Activated naive CD8-positive, alpha-beta T cell treated with anti-CD3 and anti-CD28 coated beads, Interleukin-2, amount 50 U/mL, for 16 hours (primary cell): ENCODE results near the gene GABBR2.

Experiments
- DNase-seq: peaks from one replicate; pipeline ENCODE4 v3.0.0-alpha.2; 2020; ENCODE audit warnings: low read depth, low spot score

Gene GABBR2

DNA sequence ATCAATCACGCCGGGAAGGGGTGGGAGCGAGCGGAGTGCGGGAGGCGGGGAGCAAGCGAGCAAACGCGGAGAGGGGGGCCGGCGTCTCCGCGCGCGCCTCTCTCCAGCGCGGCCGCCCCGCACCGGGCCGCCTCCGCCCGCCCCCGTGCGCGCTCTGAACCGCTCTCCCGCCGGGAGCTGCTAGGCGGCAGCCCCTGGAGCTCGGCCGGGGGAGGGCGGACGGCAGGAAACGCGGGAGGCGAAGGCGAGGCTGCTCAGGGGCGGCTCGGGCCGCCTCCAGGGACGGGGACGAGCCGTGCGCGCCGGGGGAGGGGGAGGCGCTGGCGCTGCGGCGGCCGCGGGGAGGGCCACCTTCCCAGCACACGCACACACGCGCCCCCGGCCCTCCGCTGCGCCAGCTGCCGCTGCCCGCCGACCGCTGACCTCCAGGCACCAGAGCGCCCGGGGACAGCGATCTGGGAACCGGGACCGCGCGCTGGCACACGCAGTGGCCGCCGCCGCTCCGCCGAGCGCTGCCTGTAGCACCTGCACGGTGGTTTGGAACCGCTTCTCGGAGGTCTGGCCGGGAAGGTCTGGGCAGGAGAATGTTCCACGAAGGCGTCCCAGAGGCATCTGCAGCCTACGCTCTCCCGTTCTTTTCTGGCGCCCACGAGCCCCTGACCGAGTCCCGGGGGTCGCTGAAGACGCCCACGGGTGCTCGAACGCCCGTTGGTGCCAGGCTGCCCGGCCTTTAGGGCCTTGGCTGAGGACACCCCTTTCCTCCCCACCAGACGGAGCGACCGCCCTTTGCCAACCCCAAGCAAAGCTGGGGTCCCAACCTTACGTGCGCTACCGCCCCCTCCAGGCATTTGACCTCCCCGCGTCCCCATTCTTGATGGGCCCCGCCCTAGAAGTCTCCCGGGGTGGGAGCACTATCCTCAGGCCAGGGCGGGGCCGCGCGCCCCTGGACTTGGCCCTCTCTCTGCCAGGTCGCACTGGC, at the start of gene GABBR2:
GABBR2 (minus strand) TSS at position 3 of the 979 bp plus-strand sequence. CDS start 198 bp downstream, outside the sequence.
- DNase-seq, result no peak

DNA sequence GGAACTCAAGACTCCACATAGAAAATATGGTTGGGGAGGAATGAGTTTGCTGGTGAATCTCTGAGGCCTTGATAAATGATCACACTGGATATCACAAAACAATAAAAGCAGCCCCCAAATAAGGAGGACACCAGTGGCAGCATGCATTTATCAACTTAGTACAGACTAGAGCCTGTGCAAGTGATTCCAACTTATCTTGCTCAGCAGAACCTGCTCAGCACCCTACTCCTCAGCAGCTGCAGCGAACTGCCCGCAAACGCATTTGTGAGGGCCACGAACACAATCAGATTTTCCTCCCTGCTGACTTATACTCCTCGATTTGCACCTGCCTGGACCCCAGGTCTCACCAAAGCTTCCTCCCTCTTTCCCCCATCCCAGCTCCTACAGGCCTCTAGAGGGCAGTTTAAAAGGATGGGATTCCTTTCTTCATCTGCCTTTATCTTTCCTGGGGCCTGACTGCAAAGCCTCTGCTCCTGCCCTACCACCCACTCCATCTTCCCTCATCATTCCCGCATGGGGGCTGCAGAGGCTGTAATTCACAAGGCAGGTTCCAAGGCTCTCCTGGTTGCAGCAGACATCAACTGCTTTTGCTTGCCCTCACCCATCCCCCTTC, 46.4 kb upstream of the GABBR2 start:
- DNase-seq, result no peak

DNA sequence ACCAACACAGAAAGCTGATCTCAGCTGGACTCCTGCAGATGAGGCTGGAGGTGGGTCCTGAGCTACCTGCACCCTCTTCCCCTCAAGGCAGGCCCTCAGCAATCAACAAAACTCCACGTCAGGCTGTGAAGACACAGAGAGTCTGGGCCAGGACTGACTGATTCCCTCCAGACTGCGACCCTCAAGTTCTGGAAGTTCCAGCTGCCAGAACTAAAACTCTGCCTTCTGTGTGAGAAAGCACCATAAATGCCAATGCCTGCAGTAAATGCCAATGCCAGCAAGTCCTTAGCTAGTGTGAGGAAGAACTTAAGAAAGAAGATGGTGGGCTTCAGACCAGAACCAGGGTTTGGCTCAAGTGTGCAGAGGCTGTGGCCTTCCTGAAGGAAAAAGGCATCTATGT, 42.5 kb upstream of the GABBR2 start:
- DNase-seq, result no peak

GRCh38 chr9:98750364-98751060, 41.8 kb upstream of the GABBR2 start:
- DNase-seq, result no peak

DNA sequence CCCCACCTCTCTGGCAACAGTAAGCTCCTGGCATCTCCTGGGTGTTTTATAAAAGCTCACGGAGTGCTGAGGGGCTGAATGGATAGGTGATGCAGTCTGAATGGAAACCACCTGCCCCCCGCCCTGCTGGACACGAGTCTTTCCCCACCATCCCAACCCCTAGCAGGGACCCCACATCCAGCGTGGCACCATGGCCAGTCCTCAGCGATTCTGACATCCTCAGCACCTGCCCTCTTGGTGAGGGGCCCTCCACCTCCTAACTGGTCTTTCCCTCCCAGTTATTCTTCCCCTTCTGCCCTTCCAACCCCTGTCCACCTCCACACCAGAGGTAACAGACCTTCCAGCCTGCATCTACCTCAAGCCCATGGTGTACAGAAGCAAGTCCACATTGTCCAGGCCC, 38.7 kb upstream of the GABBR2 start:
- DNase-seq, result no peak

GRCh38 chr9:98745470-98745869, 36.7 kb upstream of the GABBR2 start:
- no peak for DNase-seq

DNA sequence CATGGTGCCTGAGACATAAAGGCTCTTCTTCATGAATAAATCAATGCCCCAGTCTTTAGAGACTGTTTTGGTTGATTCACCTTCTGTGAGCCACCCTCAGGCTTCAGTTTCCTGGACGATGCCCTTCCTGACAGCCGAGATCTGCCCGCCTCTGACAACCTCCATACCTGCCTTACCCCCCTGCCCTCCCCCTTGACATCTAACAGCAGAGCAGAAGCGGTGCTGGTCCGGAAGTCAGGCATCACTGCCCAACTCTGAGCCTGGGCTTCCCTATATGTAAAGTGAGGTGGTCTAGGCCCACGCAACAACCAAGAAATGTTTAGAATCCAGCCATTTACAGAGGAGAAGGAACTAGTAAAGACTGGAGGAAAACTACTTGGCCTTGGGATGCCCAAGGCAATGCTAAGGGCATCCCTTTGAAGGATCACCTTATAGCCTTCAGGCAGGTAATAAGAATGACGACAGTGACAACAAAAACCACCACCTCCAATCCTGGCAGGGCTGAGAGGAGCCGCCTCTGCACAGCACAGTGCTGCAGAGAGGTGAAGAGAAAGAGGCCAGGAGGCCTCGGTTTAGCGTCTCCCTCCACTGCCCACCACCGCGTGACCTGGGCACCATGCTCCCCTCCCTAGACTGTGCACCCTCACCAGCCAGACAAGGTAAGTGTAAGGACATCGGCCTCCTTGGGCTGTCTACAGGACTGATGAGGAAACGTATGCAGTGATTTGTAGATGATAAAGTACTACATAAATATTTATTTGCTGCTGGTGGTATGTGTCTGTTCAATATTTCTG, 35.3 kb upstream of the GABBR2 start:
- no peak for DNase-seq

- DNase-seq, result no peak
Observed at GRCh38 chr9:98743329-98743728, 34.6 kb upstream of the GABBR2 start.

DNA sequence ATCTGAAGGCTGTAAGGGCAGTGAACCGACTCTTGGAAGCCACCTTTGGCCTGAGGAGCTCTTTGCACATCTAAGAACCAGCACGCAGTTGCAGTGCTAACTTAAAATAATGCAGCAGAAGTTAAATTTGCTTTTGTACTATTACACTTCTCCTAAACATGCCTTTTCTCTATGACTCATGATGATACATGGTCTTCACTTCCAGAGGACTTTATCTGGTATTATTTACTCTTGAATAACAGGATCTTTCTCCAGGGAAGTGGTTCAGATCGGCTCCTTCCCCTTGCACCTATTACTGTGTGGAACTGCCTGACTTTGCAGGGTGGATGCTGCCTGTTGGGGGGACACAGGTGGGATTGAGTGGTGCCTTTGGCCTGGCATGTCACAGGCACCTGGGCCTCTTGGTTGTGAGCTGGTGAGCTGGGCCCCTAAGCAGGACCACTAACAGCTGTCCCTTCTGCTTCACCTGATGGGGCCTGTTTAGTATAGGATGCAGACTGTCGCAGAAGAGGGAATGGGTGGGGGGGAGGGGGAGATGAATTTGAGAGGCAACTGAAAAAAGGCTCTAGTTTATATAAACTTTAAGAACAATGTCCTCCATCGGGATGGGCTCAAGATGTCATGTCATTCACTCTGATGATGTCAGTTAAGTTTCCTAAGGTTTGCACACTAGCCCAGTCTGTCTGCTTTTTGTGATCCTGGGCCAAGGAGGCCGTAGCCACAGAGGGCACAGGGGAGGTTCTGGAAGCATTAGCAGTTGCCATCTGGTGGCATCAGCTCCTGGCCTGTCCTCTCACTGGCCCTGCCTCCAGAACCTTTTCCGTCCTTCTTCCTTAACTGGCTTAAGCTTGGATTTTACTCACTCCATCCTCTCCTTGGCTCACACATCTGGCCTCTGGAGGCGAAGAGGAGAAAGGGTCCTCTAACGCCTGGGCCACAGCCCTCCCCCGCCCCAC, 33.9 kb upstream of the GABBR2 start:
- DNase-seq, result no peak

- no peak for DNase-seq
Observed at GRCh38 chr9:98740226-98740881, 31.6 kb upstream of the GABBR2 start.

GRCh38 chr9:98738741-98739140, 30.0 kb upstream of the GABBR2 start:
- no peak for DNase-seq

DNA sequence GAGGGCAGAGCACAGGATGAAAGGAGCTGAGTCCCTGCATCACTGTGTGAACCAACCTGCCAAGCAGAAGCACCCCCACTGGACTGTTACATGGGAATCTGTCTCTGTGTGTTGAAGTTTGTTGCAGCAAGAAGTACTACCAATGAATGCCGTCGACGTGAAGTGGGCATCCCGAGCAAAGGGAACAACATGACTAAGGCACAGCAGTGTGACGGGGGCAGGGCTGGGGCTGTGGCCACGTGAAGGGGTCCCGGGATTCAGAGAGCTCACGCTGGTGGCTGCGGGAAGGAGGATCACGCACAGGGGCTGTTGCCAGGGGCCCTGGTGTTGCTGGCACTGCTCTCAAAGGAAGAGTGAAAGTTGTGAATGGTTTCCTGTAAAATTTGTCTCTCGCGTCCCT, 27.5 kb upstream of the GABBR2 start:
- DNase-seq, result no peak

GRCh38 chr9:98732801-98733200, 24.1 kb upstream of the GABBR2 start:
- no peak for DNase-seq

GRCh38 chr9:98732091-98732490, 23.4 kb upstream of the GABBR2 start:
- DNase-seq, result no peak

DNA sequence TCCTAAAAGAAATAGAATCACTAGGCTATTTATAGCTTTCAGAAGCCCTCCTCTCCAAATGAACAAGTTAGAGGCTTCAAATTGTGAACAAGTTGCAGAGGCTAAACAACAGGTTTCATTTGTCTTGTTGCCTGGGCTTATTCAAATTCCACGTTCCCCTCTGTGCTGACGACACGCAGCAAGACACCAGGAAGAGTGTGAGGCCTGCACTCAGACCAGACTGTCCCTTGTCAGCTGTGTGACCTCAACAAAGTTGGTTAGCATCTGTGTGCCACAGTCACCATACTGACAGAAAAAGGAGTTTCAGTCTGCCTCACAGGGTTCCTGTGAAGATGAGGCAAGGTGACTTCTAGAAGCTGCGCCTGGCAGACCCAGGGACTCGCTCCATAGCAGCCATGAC, 22.1 kb upstream of the GABBR2 start:
- DNase-seq, result no peak

GRCh38 chr9:98728500-98728899, 19.8 kb upstream of the GABBR2 start:
- DNase-seq, result no peak

GRCh38 chr9:98727428-98727827, 18.7 kb upstream of the GABBR2 start:
- DNase-seq, result no peak

DNA sequence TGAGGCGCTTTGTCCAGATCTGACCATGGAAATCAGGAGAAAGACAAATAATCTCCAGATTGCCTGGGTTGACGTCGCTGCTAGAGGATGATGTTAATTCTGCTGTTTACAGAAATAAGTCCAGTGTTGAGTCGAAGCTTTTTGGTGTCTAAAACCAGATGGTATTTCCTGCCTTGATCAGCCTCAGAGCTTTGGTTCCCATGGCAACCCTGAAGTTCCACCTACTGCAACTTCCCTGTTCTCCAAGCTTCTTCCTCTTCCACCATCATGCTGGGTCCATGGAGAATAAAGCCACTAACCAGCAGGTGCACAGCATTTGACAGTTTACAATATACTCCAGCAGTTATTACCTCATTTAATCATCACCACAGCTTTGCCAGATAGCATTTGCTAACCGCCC, 18.0 kb upstream of the GABBR2 start:
- DNase-seq, result no peak

DNA sequence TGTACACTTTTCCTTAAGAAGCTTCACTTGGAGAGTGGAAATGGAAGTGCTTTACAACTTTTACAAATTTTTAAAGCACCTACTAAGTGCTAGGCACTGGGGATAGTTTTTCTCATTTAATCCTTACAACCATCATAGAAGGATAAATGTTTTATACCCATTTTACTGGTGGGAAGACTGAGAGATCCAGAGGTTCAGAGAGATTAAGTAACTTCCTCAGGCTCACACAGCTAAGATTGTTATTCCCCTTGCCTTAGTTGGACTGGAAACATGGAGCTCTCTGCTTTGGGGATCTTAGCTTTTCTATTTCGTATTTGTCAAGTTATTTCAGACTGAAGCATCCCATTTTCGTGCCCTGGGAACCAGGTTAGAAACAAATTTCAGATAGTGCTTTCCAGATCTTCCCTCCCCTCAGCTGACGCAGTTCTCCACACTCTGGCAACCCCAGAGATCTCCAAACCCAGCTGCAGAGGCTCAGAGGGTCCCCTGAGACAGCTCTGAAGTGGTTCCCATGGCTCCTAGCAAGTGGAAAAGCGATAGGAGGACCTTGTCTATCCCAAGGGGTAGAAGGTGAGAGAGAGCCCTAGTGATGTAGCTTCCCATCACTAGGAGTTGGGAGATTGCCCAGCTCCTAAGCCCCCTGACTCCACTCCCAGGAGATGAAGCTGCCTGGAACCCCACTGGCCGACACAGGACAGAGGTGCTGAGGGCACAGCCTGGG, 16.2 kb upstream of the GABBR2 start:
- DNase-seq, result no peak
